Iris pigment epithelial cell (primary cell): Measurements from ENCODE around the gene DCTPP1.
A peak's percentile ranks its signal among the peaks of the same experiment; 100 is the strongest.
"Not testable (repeated sequence)": the region's sequence is repeated elsewhere in the genome, so short reads cannot be mapped to it uniquely, and the experiment has no call there.

Experiments
- DNase-seq: peaks from one replicate; pipeline ENCODE4 v3.0.0-alpha.2; 2011; ENCODE audit warnings: low read depth

DCTPP1 gene

DNA sequence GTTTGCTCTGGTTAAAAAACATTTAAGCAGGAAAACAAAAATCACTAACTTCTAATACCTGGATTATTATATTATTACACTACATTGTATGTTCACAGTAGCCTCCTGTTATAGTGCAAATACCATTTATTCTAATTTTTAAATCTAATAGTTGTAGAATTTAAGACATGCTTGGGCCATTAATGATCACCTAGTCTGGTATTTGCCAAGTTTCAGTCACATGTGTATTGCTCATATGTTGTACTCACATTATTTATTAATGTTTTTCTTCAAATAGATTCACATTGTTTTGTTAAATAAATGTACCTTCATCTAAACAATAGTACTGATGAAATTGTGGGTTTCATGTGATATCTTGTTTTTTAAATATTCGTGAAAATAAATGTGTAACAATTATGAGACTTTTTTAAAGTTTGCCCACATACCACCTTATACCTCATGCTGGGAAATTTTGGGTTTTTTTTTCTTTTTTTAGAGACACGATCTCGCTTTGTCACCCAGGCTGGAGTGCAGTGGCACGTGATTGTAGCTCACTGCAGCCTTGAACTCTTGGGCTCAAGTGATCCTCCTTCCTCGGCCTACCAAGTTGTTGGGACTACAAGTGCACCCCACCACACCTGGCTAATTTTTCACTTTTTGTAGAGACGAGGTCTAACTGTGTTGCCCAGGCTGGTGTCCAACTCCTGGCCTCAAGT is 16.6 kb downstream of the DCTPP1 start:
- DNase-seq, result no peak

DNA sequence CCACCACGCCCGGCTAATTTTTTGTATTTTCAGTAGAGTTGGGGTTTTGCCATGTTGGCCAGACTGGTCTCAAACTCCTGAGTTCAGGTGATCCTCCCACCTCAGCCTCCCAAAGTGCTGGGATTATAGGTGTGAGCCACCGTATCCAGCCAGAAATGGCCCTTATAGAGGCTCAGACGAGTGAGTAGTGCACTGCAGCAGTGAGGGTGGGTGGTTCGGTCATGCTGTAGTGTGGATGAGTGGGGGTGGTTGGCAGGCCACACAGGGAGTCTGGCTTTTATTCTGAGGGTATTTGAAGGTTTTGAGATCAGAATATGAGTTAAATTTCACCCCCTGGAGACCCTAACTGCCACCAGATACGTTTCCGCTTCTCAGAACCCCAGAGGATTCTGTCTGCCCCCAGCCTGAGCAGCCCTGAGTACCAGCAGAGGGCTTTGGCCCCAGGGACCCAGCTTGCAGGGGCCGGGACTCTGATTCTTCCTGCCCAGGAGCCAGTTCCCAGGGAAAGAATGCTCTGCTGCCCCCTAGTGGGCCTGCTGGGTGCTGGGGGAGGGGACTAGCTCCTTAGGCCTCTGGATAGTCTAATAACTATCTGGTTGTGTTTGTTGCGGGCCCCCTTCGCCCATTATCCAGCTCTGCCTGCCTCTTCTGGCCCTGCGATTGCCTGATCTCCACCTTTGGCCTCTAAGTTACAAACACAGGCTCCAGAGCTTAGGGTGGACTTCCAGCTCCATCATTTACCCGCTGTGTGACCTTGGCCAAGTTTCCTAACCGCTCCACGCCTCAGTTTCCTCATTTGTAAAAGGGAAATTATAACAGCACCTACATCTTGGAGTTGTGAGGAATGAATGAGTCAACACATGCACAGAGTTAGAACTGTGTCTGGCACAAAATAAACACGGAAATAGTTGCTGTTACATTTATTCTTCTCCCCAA is 20.4 kb downstream of the DCTPP1 start:
- DNase-seq, result peak; percentile 76

DNA sequence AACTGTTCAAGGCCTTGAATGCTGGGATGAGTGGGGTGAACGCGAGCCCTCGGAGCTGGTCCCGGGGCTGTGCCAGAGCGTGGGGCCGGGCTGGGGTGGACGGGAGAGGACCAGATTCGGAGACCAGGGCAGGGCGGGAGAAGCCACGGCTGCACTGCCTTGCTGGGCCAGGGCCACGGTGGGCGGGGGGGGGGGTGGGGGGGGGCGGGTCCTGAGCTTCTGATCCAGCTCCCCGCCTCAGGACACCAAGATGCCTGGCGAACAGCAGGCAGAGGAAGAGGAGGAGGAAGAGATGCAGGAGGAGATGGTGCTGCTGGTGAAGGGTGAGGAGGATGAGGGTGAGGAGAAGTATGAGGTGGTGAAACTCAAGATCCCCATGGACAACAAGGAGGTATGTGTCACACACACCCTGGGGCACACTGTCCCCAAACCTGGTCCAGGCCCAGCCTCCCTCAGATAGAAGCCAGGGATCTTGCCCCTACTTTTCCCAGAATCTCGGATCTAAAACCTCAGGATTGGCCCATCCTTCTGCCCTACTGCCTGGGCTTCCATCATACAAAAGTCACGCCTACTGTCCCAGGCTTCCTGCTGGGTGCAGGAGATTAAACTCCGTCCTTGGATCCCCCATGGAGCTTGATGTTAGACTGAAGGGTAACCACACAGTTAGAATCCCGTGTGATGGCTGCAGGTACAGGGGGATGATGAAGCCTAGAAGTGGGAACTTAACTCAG is 21.9 kb downstream of the DCTPP1 start:
- no peak for DNase-seq

GRCh38 chr16:30407102-30407803 is 22.6 kb downstream of the DCTPP1 start, which contains the start of gene ZNF771:
Gene ZNF771 (plus strand): TSS chr16:30407606. CDS start chr16:30408054, 448 bp downstream.
- DNase-seq, result peak; percentile 83

DNA sequence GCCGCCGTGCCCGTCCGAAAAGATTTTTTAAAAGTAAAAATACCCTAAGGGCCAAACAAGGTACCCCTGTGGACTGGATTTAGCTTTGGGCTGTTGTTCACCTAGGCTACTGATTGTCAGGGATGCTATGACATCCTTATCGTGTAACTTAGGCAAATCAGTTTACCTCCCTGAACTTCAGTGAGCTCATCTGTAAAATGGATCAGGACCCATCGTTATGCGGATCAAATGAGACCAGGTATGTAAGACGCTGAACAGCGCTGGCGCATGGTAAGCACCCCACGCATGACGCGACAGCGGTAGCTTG is 23.1 kb downstream of the DCTPP1 start:
- DNase-seq, result no peak

GRCh38 chr16:30401768-30402425 is 27.9 kb downstream of the DCTPP1 start:
- DNase-seq, result no peak

- DNase-seq, result no peak
Observed at GRCh38 chr16:30399435-30400186, 30.2 kb downstream of the DCTPP1 start.

DNA sequence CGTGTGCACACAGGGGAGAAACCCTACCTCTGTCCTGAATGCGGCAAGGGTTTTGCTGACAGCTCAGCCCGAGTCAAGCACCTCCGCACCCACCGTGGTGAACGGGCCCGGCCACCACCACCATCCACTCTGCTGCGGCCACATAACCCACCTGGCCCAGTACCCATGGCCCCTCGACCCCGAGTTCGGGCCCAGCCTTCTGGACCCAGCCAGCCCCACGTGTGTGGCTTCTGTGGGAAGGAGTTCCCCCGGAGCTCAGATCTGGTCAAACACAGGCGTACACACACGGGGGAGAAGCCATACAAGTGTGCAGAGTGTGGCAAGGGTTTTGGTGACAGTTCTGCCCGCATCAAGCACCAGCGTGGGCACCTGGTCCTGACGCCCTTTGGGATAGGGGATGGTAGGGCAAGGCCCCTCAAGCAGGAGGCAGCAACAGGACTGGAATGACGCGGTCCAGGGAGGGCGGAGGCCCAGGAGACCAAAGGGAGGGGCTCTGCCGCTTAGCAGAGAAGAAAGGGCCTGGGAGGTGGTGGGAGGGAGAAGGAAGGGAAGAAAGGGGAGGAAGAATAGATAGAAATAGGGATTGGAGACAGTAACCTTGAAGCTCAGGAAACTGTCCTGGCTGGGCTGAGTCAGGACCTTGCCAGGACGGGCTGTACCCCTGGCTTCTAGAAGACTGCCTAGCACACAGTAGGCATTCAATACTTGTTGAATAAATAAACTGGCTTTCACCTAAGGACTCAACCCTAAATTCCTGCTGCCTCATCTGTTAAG is 31.0 kb downstream of the DCTPP1 start:
- no peak for DNase-seq

DNA sequence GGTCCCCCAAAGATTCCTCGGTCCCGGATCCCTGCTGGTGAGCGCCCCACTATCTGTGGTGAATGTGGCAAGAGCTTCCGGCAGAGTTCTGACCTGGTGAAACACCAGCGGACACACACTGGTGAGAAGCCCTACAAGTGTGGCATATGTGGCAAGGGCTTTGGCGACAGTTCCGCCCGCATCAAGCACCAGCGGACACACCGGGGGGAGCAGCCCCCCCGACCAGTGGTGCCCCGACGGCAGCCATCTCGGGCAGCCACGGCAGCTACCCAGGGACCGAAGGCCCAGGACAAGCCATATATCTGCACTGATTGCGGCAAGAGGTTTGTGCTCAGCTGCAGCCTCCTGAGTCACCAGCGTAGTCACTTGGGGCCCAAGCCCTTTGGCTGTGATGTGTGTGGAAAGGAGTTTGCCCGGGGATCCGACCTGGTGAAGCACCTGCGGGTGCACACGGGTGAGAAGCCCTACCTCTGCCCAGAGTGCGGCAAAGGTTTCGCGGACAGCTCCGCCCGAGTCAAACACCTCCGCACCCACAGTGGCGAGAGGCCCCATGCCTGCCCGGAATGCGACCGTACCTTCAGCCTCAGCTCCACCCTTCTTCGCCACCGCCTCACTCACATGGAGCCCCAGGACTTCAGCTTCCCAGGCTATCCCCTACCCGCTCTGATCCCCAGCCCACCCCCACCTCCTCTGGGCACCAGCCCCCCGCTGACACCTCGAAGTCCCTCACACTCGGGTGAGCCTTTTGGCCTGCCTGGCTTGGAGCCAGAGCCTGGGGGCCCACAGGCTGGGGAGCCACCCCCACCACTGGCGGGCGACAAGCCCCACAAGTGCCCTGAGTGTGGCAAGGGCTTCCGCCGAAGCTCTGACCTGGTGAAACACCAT is 31.8 kb downstream of the DCTPP1 start:
- no peak for DNase-seq

DNA sequence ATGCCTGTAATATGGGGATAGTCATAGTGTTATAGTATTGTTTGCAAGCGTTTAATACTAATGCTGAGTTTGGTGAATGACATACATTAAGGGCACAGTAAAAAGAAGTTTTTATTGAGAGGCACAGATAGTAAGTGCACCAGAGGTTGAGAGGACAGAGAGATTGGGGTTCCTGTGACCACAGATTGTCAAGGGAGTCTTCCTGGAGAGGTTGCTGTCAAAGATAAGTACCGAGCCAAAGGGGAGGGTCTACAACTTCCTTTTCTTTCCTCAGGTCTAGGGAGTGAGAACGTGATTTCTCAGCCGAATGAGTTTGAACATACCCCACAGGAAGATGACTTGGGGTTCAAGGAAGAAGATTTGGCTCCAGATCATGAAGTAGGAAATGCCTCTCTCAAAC is 32.8 kb downstream of the DCTPP1 start:
- no peak for DNase-seq

- not testable (repeated sequence) for DNase-seq
Observed at GRCh38 chr16:30396627-30397026, 33.2 kb downstream of the DCTPP1 start.

GRCh38 chr16:30395992-30396585 is 33.7 kb downstream of the DCTPP1 start:
- DNase-seq, result no peak

DNA sequence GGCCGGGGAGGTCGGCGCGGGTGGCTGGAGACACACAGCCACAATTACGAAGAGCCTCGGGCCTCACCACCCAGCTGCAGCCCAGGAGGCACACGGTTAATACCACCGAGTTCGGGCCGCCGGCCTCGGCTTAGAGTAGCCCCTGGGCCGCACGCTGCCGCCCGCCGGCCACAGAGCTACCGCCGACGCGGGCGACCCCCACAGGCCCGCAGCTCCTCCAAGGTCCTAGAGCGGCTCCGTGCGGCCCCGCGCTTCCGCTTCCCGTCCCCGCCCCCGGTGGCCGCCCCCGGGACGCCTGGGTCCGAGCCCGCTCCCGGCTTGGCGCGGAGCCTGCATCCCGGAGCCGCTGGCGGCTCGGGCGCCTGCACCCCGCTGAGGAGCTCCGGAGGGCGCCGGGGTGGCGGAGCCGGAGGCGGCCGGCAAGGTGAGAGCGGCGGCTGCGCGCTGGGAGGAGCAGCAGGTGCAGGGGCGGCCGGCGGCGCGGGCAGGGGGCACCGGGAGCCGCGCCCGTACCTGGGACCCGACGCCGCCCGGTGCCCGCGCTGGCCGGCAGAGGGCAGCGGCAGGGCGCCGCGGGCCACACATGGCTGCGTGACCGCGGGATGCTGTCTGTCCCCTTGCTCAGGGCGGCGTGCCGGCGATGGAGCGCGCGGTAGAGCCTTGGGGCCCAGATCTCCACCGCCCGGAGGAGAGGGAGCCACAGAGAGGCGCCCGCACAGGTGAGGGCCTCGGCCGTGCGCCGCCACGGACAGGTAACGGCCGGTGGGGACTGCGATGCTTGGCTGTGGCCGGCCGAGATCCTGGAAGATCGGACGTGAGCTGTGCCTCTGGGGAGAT is 34.5 kb downstream of the DCTPP1 start, which contains the start of gene ZNF48:
Gene ZNF48, plus strand, starts transcription at position 266 of the 837 bp plus-strand sequence. Its CDS starts 375 bp downstream, at position 641.
- peak; percentile 92 for DNase-seq

- DNase-seq, result peak; percentile 33
Observed at GRCh38 chr16:30394592-30395154, 35.2 kb downstream of the DCTPP1 start.

GRCh38 chr16:30383521-30383920 is 46.3 kb downstream of the DCTPP1 start:
- no peak for DNase-seq

DNA sequence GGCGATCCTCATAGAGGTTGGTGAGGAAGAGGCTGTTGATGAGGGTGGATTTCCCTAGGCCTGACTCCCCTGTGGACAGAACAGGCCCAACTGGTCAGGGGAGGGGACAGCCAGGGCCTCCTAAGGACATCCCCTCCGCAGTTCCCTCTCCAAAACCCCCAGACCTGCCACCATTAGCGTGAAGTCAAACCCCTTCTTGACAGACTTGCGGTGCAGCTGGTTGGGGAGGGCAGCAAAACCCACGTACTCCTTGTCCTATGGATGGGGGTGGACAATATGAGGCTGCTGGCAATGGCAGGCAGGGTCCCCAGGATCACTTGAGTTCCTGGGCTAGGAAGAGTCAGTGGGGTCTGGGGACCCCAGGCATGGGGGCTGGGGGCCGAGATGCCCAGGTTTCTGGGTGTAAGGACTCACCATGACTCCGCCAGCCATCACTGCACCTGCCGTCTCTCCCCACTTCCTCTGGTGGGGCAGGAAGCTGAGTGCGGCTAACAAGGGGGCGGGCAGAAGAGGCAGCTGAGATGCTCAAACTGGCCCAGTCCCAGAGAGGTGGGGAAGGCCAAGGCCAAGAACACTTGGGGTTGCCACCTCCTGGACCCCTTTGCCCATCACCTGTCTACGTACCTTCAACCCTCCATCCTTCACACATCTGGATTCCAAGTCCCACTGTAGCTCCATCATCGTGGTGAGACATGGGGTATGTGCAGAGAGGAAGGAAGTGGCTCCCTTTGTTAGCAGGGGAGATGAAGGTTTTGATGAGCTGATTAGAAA is 47.5 kb downstream of the DCTPP1 start, which contains the start of gene SEPTIN1:
Gene SEPTIN1, minus strand, starts transcription at position 451 of the 771 bp plus-strand sequence. Its CDS starts 19 bp downstream, at position 432.
- no peak for DNase-seq
